H9 (cell line): ENCODE data around the gene KLF15. TPM values are rescaled to one million over a fixed set of nuclear protein-coding genes. Genes with fewer than 3 reads are reported as not detected.

Source experiments
- DNase-seq: peaks from one replicate; pipeline ENCODE4 v3.0.0-alpha.2; 2017
- H2AFZ ChIP-seq: one replicate; pipeline ENCODE4 v1.6.1; 2013; ENCODE audit warnings: mild to moderate bottlenecking, low read length, control low read depth, moderate library complexity
- H2AK5ac ChIP-seq: 2 replicates; pipeline ENCODE4 v1.6.1; 2013; ENCODE audit warnings: low read length, control low read depth, mixed read lengths; ENCODE audit not compliant: insufficient read length
- H2BK120ac ChIP-seq: one replicate; pipeline ENCODE4 v1.6.1; 2013; ENCODE audit warnings: low read depth, mild to moderate bottlenecking, low read length, control low read depth, inconsistent platforms; ENCODE audit not compliant: poor library complexity, severe bottlenecking
- H2BK12ac ChIP-seq: 2 replicates; pipeline ENCODE4 v1.6.1; 2013; ENCODE audit warnings: low read length, control low read depth, mixed read lengths, low read depth; ENCODE audit not compliant: insufficient read length
- H2BK15ac ChIP-seq: 2 replicates; pipeline ENCODE4 v1.6.1; 2013; ENCODE audit warnings: low read depth, low read length, control low read depth
- H2BK20ac ChIP-seq: one replicate; pipeline ENCODE4 v1.6.1; 2013; ENCODE audit warnings: low read depth, mild to moderate bottlenecking, low read length, control low read depth, inconsistent platforms; ENCODE audit not compliant: poor library complexity, severe bottlenecking
- H2BK5ac ChIP-seq: 2 replicates; pipeline ENCODE4 v1.6.1; 2013; ENCODE audit warnings: low read length, control low read depth, mixed read lengths; ENCODE audit not compliant: insufficient read length
- H3K14ac ChIP-seq: 2 replicates; pipeline ENCODE4 v1.6.1; 2013; ENCODE audit warnings: low read length, control low read depth; ENCODE audit not compliant: insufficient read depth
- H3K18ac ChIP-seq: 2 replicates; pipeline ENCODE4 v1.6.1; 2013; ENCODE audit warnings: low read depth, mild to moderate bottlenecking, mixed read lengths, low read length, control low read depth; ENCODE audit not compliant: insufficient read length
- H3K23ac ChIP-seq: 2 replicates; pipeline ENCODE4 v1.6.1; 2013; ENCODE audit warnings: low read length, control low read depth, mixed read lengths, low read depth; ENCODE audit not compliant: insufficient read length
- H3K23me2 ChIP-seq: 2 replicates; pipeline ENCODE4 v1.6.1; 2013; ENCODE audit warnings: low read depth, mild to moderate bottlenecking, mixed read lengths, low read length, control low read depth; ENCODE audit not compliant: insufficient read length, poor library complexity, severe bottlenecking
- H3K27ac ChIP-seq: 2 replicates; pipeline ENCODE4 v1.5.1; 2013; ENCODE audit warnings: low read length, control low read depth, mixed read lengths, low read depth; ENCODE audit not compliant: insufficient read length
- H3K27me3 ChIP-seq: 2 replicates; pipeline ENCODE4 v1.6.1; 2013; ENCODE audit warnings: low read length, control low read depth, inconsistent platforms; ENCODE audit not compliant: insufficient read depth
- H3K4ac ChIP-seq: 2 replicates; pipeline ENCODE4 v1.6.1; 2013; ENCODE audit warnings: low read depth, mild to moderate bottlenecking, control low read depth, inconsistent platforms, low read length, moderate library complexity
- H3K4me1 ChIP-seq: 2 replicates; pipeline ENCODE4 v1.6.1; 2013; ENCODE audit warnings: low read length, control low read depth, inconsistent platforms; ENCODE audit not compliant: insufficient read depth
- H3K4me2 ChIP-seq: 2 replicates; pipeline ENCODE4 v1.6.1; 2013; ENCODE audit warnings: low read length, control low read depth, mixed read lengths; ENCODE audit not compliant: insufficient read length, insufficient read depth
- H3K56ac ChIP-seq: 2 replicates; pipeline ENCODE4 v1.6.1; 2013; ENCODE audit warnings: low read depth, mild to moderate bottlenecking, mixed read lengths, low read length, control low read depth; ENCODE audit not compliant: insufficient read length
- H3K79me1 ChIP-seq: 2 replicates; pipeline ENCODE4 v1.6.1; 2013; ENCODE audit warnings: low read depth, mild to moderate bottlenecking, moderate library complexity, low read length, control low read depth, inconsistent platforms; ENCODE audit not compliant: insufficient read depth, poor library complexity, severe bottlenecking
- H3K79me2 ChIP-seq: 2 replicates; pipeline ENCODE4 v1.6.1; 2013; ENCODE audit warnings: low read length, control low read depth, inconsistent platforms; ENCODE audit not compliant: insufficient read depth
- H3K9ac ChIP-seq: 2 replicates; pipeline ENCODE4 v1.6.1; 2013; ENCODE audit warnings: low read length, control low read depth, mixed read lengths; ENCODE audit not compliant: insufficient read length; ENCODE audit errors: extremely low read depth
- H3K9me3 ChIP-seq: one replicate; pipeline ENCODE4 v1.6.1; 2013; ENCODE audit warnings: low read depth, low read length, inconsistent platforms; ENCODE audit not compliant: control insufficient read depth
- H3T11ph ChIP-seq: one replicate; pipeline ENCODE4 v1.6.1; 2013; ENCODE audit warnings: mild to moderate bottlenecking, low read length, control low read depth, inconsistent platforms
- H4K20me1 ChIP-seq: one replicate; pipeline ENCODE4 v1.6.1; 2013; ENCODE audit not compliant: control insufficient read depth, insufficient read length, insufficient read depth
- H4K5ac ChIP-seq: 2 replicates; pipeline ENCODE4 v1.6.1; 2013; ENCODE audit warnings: low read depth, mild to moderate bottlenecking, mixed read lengths, low read length, control low read depth; ENCODE audit not compliant: insufficient read length
- H4K8ac ChIP-seq: replicated peaks from 2 replicates; pipeline ENCODE4 v1.6.1; 2013; ENCODE audit warnings: low read length, control low read depth, mixed read lengths, low read depth; ENCODE audit not compliant: insufficient read length
- H4K91ac ChIP-seq: 2 replicates; pipeline ENCODE4 v1.6.1; 2013; ENCODE audit warnings: low read depth, mild to moderate bottlenecking, moderate library complexity, mixed read lengths, low read length, control low read depth; ENCODE audit not compliant: insufficient read length
- H3K27ac Mint-ChIP-seq, 3 experiments: 2 replicates in 2 of 3; 3 replicates in 1 of 3; pipeline ENCODE4 v1.8.0; 2020 to 2021; ENCODE audit warnings: mixed read lengths in 3 of 3, mild to moderate bottlenecking in 1 of 3, moderate library complexity in 1 of 3
- H3K27me3 Mint-ChIP-seq: 2 replicates; pipeline ENCODE4 v1.8.0; 2021; ENCODE audit warnings: low read depth, mild to moderate bottlenecking, moderate library complexity, mixed read lengths
- H3K36me3 Mint-ChIP-seq, 3 experiments: 2 replicates in 2 of 3; 3 replicates in 1 of 3; pipeline ENCODE4 v1.8.0; 2020 to 2021; ENCODE audit warnings: low read depth in 3 of 3, mixed read lengths in 3 of 3; ENCODE audit not compliant: insufficient read depth in 1 of 3
- H3K4me1 Mint-ChIP-seq, 2 experiments: 2 replicates each; pipeline ENCODE4 v1.8.0; 2020; ENCODE audit warnings: mixed read lengths in 2 of 2
- H3K4me3 Mint-ChIP-seq, 2 experiments: 2 replicates in 1 of 2; 3 replicates in 1 of 2; pipeline ENCODE4 v1.8.0; 2020 to 2021; ENCODE audit warnings: mild to moderate bottlenecking in 2 of 2, mixed read lengths in 2 of 2, moderate library complexity in 1 of 2
- H3K9me3 Mint-ChIP-seq, 2 experiments: 2 replicates in 1 of 2; 3 replicates in 1 of 2; pipeline ENCODE4 v1.8.0; 2020; ENCODE audit warnings: mild to moderate bottlenecking in 2 of 2, mixed read lengths in 2 of 2, moderate library complexity in 1 of 2
- WGBS: extraction: QIAGEN DNeasy Blood & Tissue Kit; methylation state at CpG from one replicate; pipeline ENCODE4 v1.1.7; 2013; ENCODE audit warnings: missing lambda C conversion rate, low lambda C conversion rate, mixed read lengths; ENCODE audit not compliant: insufficient read length; ENCODE audit errors: extremely low coverage; 5-methylcytosine and 5-hydroxymethylcytosine counted together
- total RNA-seq: library from RNA; stranded (reverse); gene quantifications from 2 replicates; pipeline ENCODE4 v1.2.1, GENCODE V29; 2021
- TF ChIP-seq, protein P1 (sequence below): fragments of 200-600 bp; sonication (generic); conservative IDR thresholded peaks from 3 replicates; pipeline ENCODE4 v1.8.0; 2021; ENCODE audit warnings: antibody characterized with exemption, mild to moderate bottlenecking

KLF15 gene
- total RNA-seq, 1 experiment from 2014 or later = 10.8 TPM

- H2BK20ac ChIP-seq = no peak overlapping the region
- H3K4me2 ChIP-seq = peak overlapping the region; percentile 39
- Mint-ChIP-seq H3K9me3 (peaks cover 0 to 3% of the 10 kb centered on the region in 2 experiments; a peak in 3 of 5 replicates), H3K36me3 (no peaks in the 10 kb centered on the region; a peak in 1 of 7 replicates), H3K4me3 (peak overlapping the region; percentile 19 to 33; a peak in 4 of 5 replicates), H3K27ac (peak overlapping the region in 1 of 3 experiments; percentile 42; a peak in 2 of 7 replicates), H3K4me1 (peaks cover 14 to 17% of the 10 kb centered on the region in 2 experiments), H3K27me3 (peaks cover 59% of the 10 kb centered on the region)
- H2AFZ ChIP-seq = no peak overlapping the region
- H3K23me2 ChIP-seq = no peaks in the 10 kb centered on the region
- no peak overlapping the region for H3K56ac ChIP-seq
- no CpG with 5 or more reads among the region's 17 CpGs for WGBS
- no peak overlapping the region for H3K23ac ChIP-seq
- TF ChIP-seq, protein P1, sequence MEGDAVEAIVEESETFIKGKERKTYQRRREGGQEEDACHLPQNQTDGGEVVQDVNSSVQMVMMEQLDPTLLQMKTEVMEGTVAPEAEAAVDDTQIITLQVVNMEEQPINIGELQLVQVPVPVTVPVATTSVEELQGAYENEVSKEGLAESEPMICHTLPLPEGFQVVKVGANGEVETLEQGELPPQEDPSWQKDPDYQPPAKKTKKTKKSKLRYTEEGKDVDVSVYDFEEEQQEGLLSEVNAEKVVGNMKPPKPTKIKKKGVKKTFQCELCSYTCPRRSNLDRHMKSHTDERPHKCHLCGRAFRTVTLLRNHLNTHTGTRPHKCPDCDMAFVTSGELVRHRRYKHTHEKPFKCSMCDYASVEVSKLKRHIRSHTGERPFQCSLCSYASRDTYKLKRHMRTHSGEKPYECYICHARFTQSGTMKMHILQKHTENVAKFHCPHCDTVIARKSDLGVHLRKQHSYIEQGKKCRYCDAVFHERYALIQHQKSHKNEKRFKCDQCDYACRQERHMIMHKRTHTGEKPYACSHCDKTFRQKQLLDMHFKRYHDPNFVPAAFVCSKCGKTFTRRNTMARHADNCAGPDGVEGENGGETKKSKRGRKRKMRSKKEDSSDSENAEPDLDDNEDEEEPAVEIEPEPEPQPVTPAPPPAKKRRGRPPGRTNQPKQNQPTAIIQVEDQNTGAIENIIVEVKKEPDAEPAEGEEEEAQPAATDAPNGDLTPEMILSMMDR = no peak
- no peak overlapping the region for H4K5ac ChIP-seq
- no peaks in the 10 kb centered on the region for H4K20me1 ChIP-seq
- no peak overlapping the region for H2AK5ac ChIP-seq
- peaks cover 6% of the 10 kb centered on the region; the same call in 1 of the 2 replicates for H3K27me3 ChIP-seq
- H2BK5ac ChIP-seq = no peak overlapping the region
- no peak overlapping the region for H3K9ac ChIP-seq
- no peaks in the 10 kb centered on the region for H3K4me1 ChIP-seq
- H2BK15ac ChIP-seq = no peak overlapping the region
- no peak overlapping the region for H2BK120ac ChIP-seq
- no peak overlapping the region for H3T11ph ChIP-seq
- no peak overlapping the region for H2BK12ac ChIP-seq
- H3K79me1 ChIP-seq = no peaks in the 10 kb centered on the region
- H3K27ac ChIP-seq = no peak overlapping the region
- no peak overlapping the region for H4K91ac ChIP-seq
- no peaks in the 10 kb centered on the region for H3K9me3 ChIP-seq
- H3K4ac ChIP-seq = no peak overlapping the region
- H4K8ac ChIP-seq = no peak overlapping the region
- no peak overlapping the region for H3K18ac ChIP-seq
- no peaks in the 10 kb centered on the region for H3K79me2 ChIP-seq
- no peak overlapping the region for H3K14ac ChIP-seq
- DNase-seq = no peak
These were observed 32.6 kb upstream of the KLF15 start for GRCh38 chr3:126389794-126390146.
